G401.6 (cell line): ENCODE measurements around the gene MORN1.
"Not testable (repeated sequence)": the region's sequence is repeated elsewhere in the genome, so short reads cannot be mapped to it uniquely, and the experiment has no call there.

Source experiments
- FAIRE-seq: peaks from 2 replicates; lab custom pipeline; 2012; peaks lifted over from hg19 to GRCh38; lab: Jason Lieb, UNC

Gene MORN1

GRCh38 chr1:2304282-2304681 is 87.1 kb downstream of the MORN1 start:
- FAIRE-seq, result no peak

DNA sequence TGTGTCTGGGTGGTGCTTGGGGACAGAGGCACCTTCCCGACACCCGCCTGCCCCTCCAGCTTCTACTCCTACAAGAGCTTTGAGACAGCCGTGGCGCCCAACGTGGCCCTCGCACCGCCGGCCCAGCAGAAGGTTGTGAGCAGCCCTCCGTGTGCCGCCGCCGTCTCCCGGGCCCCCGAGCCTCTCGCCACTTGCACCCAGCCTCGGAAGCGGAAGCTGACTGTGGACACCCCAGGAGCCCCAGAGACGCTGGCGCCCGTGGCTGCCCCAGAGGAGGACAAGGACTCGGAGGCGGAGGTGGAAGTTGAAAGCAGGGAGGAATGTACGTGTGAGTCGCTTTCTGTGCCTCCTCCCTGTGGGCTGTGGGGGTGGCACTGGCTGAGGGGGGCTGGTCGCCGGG is 87.6 kb downstream of the MORN1 start:
- no peak for FAIRE-seq

DNA sequence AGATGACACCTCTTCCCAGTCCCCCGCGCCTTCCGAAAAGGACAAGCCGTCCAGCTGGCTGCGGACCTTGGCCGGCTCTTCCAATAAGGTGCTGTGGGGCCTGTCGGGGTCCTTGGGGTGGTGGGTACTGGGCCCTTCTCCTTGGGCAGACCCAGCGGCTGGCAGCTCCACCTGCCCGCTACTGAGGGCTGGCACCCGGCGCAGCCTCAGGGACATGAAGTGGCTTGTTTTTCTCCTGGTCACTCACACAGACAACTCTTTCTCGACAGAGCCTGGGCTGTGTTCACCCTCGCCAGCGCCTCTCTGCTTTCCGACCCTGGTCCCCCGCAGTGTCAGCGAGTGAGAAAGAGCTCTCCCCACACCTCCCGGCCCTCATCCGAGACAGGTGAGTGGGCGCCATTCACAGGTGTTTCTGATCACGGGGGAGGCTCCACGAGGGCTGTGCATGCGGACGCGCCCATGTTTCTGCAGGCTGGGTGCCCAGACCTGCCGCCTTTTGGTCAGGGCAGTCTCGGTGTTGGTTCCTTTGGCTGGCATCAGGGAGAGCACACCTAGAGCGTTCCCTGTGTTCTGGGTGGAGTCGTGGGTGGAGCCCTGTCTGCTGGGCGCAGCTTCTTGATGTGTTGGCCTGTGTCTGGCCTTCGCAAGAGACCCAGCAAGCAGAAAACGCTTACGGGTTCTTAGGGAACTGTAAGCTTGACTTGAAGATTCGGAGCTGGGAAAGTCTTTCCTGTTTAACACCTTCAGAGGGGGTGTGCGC is 88.2 kb downstream of the MORN1 start:
- no peak for FAIRE-seq

GRCh38 chr1:2302292-2302925 is 88.9 kb downstream of the MORN1 start:
- no peak for FAIRE-seq

- FAIRE-seq, result no peak
These were observed 89.6 kb downstream of the MORN1 start for GRCh38 chr1:2301607-2302291.

DNA sequence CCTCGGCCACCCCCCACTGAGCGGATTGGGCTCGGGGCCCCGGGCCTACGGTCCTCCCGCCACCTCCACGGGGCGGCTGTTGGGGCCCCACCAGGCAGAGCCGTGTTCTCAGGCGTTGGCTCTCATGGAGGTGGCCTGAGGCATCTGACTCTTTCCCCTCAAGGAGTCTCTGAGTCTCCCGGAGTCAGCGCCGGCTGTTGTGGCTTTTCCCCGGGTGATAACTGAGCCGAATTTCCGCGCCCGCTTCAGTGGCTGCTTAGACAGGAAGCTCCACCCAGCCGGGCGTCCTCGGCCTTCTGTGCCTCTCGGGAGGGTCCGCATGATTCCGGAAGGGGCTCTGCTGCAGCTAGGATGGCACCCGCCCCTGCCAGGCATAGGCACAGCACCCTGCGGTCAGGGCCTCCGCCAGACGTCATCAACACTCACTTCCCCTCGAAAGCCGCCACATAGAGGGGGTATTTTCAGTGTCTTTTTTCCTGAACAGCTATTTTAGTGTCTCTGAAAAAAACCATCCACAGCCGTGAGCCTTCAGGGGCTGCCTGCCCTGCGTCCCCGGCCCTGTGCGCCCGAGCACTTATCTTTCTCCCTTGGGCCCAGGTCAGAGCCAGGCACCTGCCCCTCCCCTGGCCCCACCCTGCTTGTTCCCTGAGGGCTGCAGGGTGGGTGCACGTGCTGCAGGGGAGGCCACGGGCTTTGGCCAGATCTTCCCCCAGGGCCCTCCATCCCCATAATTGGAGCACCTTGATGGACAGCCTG is 90.3 kb downstream of the MORN1 start:
- FAIRE-seq, result no peak

DNA sequence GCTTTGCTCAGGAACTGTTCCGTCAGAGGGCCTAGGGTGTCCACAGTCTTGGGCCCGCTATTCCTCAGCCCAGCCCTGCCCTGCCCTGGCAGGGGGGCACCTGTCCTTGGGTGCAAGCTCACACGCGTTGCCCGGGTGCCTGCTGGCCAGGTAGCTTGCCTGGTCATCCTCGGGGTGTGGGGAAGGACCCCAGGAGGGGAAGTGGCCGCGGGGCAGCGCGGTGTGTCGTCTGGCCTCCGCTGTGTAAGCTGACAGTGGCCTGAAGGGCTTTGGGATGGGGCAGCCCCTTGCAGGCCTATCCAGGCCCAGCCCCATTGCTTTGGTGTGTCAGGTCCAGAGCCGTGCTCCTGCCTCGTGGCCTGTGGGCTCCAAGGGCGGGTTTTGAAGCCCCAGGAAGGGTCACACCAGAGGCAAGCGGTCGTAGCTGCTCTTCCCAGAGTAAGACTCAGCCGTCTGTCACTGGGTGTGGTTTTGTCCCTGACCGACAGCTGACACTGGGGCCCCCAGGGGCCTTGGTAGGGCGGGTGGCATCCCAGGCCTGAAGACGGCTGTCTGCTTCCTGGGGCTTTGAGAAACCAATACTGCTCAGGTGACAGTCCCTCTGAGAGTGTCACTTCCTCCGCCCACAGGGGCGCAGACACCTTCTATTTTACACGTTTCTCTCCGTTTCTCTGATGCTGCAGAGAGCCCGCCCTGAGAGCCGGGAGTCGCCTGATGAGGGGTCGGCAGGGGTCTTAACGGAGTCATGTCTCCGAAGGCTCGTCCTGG is 91.2 kb downstream of the MORN1 start:
- FAIRE-seq, result no peak

- FAIRE-seq, result no peak
These were observed 92.2 kb downstream of the MORN1 start for GRCh38 chr1:2299131-2299627.

DNA sequence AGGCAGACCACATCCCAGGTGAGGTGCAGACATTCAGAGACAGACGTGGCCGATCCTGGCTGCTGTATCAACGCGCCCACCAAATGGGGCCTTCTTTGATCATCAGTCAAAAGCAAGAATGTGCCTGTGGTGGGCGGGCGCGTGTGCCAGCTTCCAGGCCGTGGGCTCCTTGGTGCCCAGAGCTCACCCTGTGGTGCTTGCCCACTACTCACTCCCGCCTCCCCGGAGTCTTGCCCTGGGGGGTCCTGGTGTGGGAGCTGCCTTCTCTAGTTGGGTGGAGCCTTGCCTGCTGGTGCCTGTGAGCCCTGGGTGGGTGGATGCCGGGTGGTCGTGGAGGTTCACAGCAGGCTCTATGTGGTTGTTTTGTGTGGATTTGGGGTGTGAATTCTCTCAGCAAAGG is 92.7 kb downstream of the MORN1 start:
- no peak for FAIRE-seq

DNA sequence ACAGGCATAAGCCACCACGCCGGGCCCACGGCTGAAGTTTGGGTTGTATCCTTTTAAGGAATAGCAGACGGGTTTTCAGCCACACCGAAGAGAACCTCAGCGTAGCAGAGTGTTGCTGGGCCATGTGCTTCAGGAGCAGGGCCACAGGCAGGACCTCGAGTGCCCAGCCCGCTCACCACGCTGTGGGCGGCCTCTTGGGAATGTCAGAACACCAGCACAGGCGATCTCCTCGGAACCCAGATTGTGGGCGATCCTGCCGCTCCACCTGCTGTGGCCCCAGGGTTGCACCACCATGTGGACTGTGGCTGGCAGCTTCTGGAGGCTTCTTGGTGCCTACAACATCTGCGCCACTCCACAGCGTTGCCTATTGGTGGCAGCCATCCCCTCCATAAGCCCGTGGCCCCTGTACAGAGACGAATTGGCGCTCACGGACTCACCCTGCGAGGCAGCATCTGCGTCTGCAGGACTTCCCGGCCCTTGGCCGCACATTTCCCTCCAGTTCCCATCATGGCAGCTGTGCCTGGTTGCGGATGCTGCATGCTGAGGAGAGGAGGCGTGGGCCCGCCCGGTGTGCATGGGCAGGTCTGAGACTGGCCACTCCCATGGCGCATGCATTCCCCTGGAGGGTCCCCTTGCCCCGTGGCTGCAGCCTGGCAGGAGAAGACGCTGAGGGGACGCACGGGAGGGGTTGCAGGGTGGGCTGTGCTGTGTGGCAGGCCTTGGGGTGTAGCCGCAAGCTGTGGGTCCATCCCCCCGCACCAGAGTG is 93.9 kb downstream of the MORN1 start:
- no peak for FAIRE-seq

DNA sequence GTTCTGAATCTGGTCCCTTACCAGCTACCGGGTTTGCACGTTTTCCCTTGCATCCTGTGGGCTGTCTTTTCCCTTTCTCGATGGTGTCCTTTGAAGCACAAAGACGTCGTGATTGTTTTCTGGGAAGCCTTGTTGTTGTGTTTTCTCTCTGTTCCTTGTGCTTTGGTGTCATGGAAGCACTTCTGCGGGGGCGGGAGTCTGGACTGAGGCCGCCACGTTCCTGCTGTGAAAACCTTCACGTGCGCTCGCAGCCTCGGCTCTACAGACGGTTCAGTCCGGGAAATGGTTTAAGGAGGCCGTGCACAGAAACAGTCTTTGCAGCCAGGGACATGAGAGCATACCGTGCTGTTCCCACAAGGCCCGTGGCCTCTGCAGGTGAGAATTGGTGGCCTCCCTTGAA is 94.7 kb downstream of the MORN1 start:
- no peak for FAIRE-seq

DNA sequence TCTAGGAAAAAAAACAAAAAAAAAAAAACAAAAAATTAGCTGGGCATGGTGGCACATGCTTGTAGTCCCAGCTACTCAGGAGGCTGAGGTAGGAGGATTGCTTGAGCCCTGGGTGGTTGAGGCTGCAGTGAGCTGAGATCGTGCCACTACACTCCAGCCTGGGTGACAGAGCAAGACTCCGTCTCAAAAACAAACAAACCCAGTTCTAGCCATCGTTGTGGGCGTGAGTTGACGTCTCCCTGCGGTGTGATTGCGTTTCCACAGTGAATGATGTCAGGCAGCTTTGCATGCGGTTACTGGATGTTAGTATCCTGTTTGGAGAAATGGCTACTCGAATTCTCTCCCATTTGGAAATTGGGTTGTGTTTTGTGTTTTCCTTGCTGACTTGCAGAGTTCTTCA is 95.1 kb downstream of the MORN1 start:
- FAIRE-seq, result not testable (repeated sequence)

GRCh38 chr1:2295526-2295925 is 95.8 kb downstream of the MORN1 start:
- FAIRE-seq, result no peak

DNA sequence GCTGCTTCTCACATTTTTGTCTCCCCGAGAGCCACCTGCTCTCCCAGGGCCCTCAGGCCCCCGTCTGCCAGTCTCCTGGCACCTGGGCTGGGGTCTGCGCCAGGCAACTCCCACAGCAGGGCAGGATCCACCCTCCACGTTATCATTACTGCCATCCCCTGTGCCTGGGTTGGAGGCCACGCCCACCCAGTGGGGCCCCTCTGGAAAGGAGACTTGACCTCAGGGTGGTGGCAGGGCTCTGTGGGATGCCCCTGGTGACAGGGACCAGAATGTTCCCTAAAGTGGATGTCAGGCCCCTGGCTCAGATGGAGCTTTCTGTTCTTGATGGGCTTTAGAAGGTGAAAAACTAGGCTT is 96.7 kb downstream of the MORN1 start:
- no peak for FAIRE-seq

DNA sequence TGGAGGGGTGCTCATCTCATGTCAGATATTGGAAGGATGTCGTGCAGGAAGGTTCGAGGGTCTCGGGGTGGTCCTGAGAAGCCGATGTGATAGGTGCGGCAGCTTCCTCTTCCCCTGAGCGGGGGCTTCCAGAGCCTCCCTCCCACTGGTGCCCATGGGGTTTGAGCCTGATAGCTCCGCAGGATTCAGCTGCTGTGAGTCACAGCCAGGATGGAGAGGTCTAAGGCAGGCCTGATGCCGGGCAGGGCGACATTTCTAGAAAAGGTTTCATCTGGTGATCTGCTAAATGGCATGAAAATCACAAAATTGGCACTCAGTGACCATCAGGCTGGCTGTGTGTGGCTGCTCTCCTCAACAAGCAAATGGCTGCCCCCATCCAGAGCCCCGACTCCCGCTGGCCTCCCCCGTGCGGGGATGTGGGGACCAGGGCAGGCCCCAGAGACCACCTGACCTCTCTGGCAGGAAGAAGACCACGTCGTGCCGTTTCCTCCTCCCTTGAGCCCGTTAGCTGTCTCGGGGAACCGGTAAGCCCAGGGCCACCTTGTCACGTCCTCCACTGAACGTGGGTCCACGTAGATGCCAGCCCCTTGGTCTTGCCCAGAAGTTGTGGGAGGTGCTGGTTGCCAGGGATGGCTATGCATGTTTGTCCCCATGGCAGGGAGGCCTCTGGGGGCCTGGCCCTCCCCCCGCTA is 97.2 kb downstream of the MORN1 start:
- no peak for FAIRE-seq

GRCh38 chr1:2292725-2293450 is 98.5 kb downstream of the MORN1 start:
- no peak for FAIRE-seq

GRCh38 chr1:2291577-2291976 is 99.8 kb downstream of the MORN1 start:
- no peak for FAIRE-seq

DNA sequence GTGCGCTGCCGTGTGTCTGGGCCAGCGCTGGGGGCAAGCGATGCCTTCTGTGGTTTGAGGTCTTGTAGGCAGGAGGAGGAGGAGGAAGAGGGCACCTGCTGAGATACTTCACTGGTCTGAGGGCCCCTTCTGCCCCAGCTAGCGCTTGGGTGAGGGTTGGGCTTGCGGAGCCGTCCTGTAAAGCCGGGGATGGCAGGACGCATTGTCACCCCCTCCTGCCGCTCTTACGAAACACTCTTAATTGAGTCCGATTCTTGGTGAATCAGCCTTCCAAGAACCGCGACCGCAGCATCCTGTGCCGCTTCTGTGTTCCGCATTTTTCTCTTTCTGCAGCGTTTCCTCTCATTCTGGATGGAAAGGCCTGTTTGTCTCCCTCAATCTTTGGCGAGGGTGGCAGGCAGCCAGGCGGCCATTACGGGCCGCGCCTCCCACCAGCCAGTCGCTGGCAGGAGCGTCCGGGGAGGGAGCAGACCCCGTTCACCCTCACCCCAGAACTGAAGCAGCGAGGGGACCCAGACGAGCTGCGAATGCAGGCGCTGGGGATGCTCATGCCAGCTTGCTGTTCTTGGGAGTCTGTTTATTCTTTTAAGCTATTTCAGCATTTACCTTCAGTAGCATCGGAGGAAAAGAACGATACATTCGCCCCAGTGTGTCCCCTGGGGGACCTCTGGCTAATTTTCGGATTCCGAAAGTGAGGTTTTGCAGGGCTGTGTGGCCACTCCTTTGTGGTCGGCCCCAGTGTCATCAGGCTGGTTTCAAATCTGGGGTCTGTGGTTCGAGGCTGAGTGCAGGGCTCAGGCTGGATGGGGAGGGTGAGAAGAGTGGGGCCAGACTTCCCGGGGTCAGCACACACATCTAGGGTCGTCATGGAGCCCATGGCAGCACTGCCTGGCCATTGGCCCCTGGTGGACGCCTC is 100.5 kb downstream of the MORN1 start:
- FAIRE-seq, result no peak

DNA sequence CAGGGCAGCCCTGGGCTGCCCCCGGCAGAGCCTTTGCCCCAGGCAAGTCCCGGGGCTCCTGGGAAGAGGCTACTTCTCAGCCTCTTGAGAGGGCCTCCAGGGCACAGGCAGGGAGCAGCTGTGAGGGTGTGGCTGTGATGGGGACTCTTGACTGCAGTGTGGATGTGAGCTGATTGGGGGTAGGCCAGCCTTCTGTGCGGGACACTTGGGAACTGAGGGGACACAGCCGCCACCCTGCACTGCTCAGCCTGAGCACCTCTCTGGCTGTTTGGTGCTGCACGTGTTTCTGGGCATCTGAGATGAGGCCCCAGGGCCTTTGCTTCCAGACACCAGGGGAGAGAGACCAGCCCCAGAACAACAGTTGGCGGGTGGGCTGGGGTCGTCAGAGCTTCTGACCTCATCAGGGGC is 101.2 kb downstream of the MORN1 start:
- no peak for FAIRE-seq
